ENCODE results near the gene CABLES1. TPM values are rescaled to one million over a fixed set of nuclear protein-coding genes. Genes with fewer than 3 reads are reported as not detected.
A peak's percentile ranks its signal among the peaks of the same experiment; 100 is the strongest.

Gene CABLES1
- total and polyA plus RNA-seq, 2 experiments from 2014 or later, result 1.3 to 8.9 TPM

DNA sequence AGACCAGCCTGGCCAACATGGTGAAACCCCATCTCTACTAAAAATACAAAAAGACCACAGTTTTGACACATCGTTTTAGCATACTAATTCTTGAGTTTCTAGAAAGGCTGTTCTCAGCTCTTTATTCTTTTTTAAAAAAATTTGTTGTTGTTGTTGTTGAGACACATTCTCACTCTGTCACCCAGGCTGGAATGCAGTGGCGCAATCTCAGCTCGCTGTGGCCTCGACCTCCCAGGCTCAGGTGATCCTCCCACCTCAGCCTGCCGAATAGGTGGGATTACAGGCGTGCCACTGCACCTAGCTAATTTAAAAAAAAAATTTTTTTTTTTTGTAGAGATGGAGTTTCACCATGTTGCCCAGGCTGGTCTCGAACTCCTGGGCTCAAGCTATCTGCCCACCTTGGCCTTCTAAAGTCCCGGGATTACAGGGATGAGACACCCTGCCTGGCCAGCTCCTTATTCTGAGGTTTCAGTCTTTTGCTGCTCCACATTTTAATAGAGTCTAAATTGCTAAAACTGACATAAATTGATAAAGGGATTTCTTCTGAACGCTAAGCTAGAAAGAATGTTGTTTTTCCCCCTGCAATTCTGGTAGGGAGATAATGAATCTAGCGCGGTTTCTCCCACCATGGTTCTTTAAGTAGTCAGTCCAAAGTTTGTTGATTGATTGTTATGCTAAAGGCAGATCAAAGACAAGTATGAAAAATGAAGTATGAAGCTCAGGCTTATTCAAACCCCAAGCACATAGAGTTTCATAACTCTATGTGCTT lies 32.6 kb upstream of the CABLES1 start:
- no peak overlapping the region for H3K4me3 ChIP-seq
- DNase-seq, result no peak
- H4K20me1 ChIP-seq (ENCODE audit: insufficient read depth), result no peaks in the 10 kb centered on the region
- peaks cover 18% of the 10 kb centered on the region for H3K4me1 ChIP-seq (ENCODE audit: insufficient read depth)
- H3K9ac ChIP-seq, result no peak overlapping the region
- 92 to 94% methylated on average over 11 of the region's 11 CpGs for WGBS, 2 experiments (ENCODE audit: low coverage in 1 of 2, low lambda C conversion rate in 2 of 2, missing lambda C conversion rate in 2 of 2)
- H3K27ac ChIP-seq, result no peak overlapping the region
- H3K79me2 ChIP-seq (ENCODE audit: insufficient read depth), result no peaks in the 10 kb centered on the region
- H3K36me3 ChIP-seq (ENCODE audit: low read depth), result no peaks in the 10 kb centered on the region
- no peaks in the 10 kb centered on the region for H3K9me3 ChIP-seq (ENCODE audit: low read depth)
- no peaks in the 10 kb centered on the region for H3K9me2 ChIP-seq (ENCODE audit: insufficient read depth)
- peaks cover 16% of the 10 kb centered on the region for H3F3A ChIP-seq (ENCODE audit: insufficient read depth)
- H3K4me2 ChIP-seq (ENCODE audit: unreplicated experiment), result no peak overlapping the region
- no peak for TF ChIP-seq EZH2 (IDR thresholded peaks at IDR 0.05; ENCODE audit: insufficient read depth, poor library complexity, severe bottlenecking)
- TF ChIP-seq EZH2phosphoT487 (IDR thresholded peaks at IDR 0.05; ENCODE audit: insufficient read depth, low read depth), result no peak
- H2AFZ ChIP-seq, result no peak overlapping the region
- H3K27me3 ChIP-seq (replicated peaks; ENCODE audit: insufficient read depth), result no peaks in the 10 kb centered on the region
- in situ Hi-C loops (cut with MboI), result no loop called here

DNA sequence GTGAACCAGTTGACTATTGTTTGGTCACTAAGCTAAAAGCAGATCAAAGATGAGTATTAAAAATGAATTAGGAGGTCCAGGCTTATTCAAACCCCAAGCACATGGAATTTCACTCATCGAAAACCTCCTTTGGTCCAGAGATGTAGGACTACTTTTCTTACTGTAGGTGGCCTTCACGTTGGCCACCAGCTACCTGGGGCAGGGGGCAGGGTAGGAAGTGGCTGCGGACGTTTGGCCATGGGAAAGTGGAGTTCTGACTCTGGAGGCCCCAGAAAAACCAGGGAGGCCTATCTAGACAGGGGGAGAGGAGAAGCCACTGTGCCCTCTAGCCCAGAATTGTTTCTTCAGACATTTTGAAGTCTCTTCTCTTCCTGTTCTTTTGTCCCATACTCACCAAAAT lies 31.8 kb upstream of the CABLES1 start:
- TF ChIP-seq EZH2 (IDR thresholded peaks at IDR 0.05; ENCODE audit: insufficient read depth, poor library complexity, severe bottlenecking) (no peak), EZH2phosphoT487 (IDR thresholded peaks at IDR 0.05; ENCODE audit: insufficient read depth, low read depth) (no peak)
- Histone ChIP-seq H3K27me3 (replicated peaks; ENCODE audit: insufficient read depth) (no peaks in the 10 kb centered on the region), H3F3A (ENCODE audit: insufficient read depth) (peaks cover 24% of the 10 kb centered on the region), H3K4me3 (no peak overlapping the region), H3K4me2 (ENCODE audit: unreplicated experiment) (no peak overlapping the region), H3K4me1 (ENCODE audit: insufficient read depth) (peaks cover 26% of the 10 kb centered on the region), H3K36me3 (ENCODE audit: low read depth) (no peaks in the 10 kb centered on the region), H4K20me1 (ENCODE audit: insufficient read depth) (no peaks in the 10 kb centered on the region), H3K27ac (no peak overlapping the region), H3K9me3 (ENCODE audit: low read depth) (no peaks in the 10 kb centered on the region), H2AFZ (no peak overlapping the region), H3K9ac (no peak overlapping the region), H3K79me2 (ENCODE audit: insufficient read depth) (no peaks in the 10 kb centered on the region), H3K9me2 (ENCODE audit: insufficient read depth) (no peaks in the 10 kb centered on the region)
- 84 to 91% methylated on average over 4 of the region's 4 CpGs for WGBS, 2 experiments (ENCODE audit: low coverage in 1 of 2, low lambda C conversion rate in 2 of 2, missing lambda C conversion rate in 2 of 2)
- no peak for DNase-seq
- in situ Hi-C loops (cut with MboI), result no loop called here

GRCh38 chr18:23105030-23105429 lies 30.3 kb upstream of the CABLES1 start:
- Histone ChIP-seq H3K4me1 (ENCODE audit: insufficient read depth) (peaks cover 29% of the 10 kb centered on the region), H3K27ac (no peak overlapping the region), H3K36me3 (ENCODE audit: low read depth) (no peaks in the 10 kb centered on the region), H3K4me3 (no peak overlapping the region), H3K4me2 (ENCODE audit: unreplicated experiment) (no peak overlapping the region), H3K9ac (no peak overlapping the region), H3F3A (ENCODE audit: insufficient read depth) (peaks cover 25% of the 10 kb centered on the region), H3K27me3 (replicated peaks; ENCODE audit: insufficient read depth) (no peaks in the 10 kb centered on the region), H3K79me2 (ENCODE audit: insufficient read depth) (no peaks in the 10 kb centered on the region), H3K9me2 (ENCODE audit: insufficient read depth) (no peaks in the 10 kb centered on the region), H4K20me1 (ENCODE audit: insufficient read depth) (no peaks in the 10 kb centered on the region), H3K9me3 (ENCODE audit: low read depth) (no peaks in the 10 kb centered on the region), H2AFZ (no peak overlapping the region)
- in situ Hi-C loops (cut with MboI), result no loop called here
- 96 to 98% methylated on average over 3 of the region's 3 CpGs for WGBS, 2 experiments (ENCODE audit: low coverage in 1 of 2, low lambda C conversion rate in 2 of 2, missing lambda C conversion rate in 2 of 2)
- DNase-seq, result no peak
- TF ChIP-seq EZH2 (IDR thresholded peaks at IDR 0.05; ENCODE audit: insufficient read depth, poor library complexity, severe bottlenecking), result no peak
- no peak for TF ChIP-seq EZH2phosphoT487 (IDR thresholded peaks at IDR 0.05; ENCODE audit: insufficient read depth, low read depth)

DNA sequence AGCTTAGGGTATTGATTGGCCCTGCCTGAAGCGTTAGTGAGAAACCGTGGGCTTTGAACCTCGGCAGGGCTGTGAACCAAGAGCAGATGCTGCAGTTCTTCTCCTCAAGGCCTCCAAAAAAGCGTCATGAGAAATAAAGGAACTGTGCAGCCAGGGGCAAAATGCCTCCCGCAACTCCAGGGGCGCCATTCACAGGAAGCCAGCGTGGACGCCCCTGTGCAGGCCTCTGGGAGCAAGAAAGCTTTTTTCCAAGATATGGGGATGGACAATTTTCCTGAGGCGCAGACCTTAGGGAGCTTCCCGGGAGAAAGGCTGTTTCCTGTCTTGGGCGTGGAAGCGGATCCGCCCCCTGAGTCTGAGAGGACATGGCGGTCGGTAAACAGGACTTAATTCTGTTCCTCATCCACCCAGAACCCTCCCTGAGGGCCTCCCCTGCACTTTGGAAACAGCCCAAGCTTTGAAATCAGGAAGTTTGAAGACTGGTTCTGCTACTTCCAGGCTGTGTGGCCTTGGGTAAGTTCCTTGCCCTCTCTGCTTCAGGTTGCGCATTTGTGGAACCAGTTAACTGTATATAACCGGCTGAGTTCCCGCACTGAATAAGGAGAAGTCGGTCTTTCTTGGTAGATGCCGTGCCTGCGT lies 29.6 kb upstream of the CABLES1 start:
- in situ Hi-C loops (cut with MboI), result no loop called here
- peaks cover 25% of the 10 kb centered on the region for H3F3A ChIP-seq (ENCODE audit: insufficient read depth)
- no peak for DNase-seq
- no peak overlapping the region for H3K4me2 ChIP-seq (ENCODE audit: unreplicated experiment)
- no peaks in the 10 kb centered on the region for H3K9me3 ChIP-seq (ENCODE audit: low read depth)
- no peaks in the 10 kb centered on the region for H3K27me3 ChIP-seq (replicated peaks; ENCODE audit: insufficient read depth)
- H3K9ac ChIP-seq, result 0 out of 2 replicates have a peak overlapping the region, but pooled peaks have one; percentile 5
- no peak overlapping the region for H3K4me3 ChIP-seq
- WGBS, 2 experiments (ENCODE audit: low coverage in 1 of 2, low lambda C conversion rate in 2 of 2, missing lambda C conversion rate in 2 of 2), result 98 to 99% methylated on average over 21 of the region's 21 CpGs
- peaks cover 29% of the 10 kb centered on the region for H3K4me1 ChIP-seq (ENCODE audit: insufficient read depth)
- peak overlapping the region; percentile 98 for H3K27ac ChIP-seq
- TF ChIP-seq EZH2phosphoT487 (IDR thresholded peaks at IDR 0.05; ENCODE audit: insufficient read depth, low read depth) (no peak), EZH2 (IDR thresholded peaks at IDR 0.05; ENCODE audit: insufficient read depth, poor library complexity, severe bottlenecking) (no peak)
- no peaks in the 10 kb centered on the region for H4K20me1 ChIP-seq (ENCODE audit: insufficient read depth)
- H3K9me2 ChIP-seq (ENCODE audit: insufficient read depth), result no peaks in the 10 kb centered on the region
- no peaks in the 10 kb centered on the region for H3K36me3 ChIP-seq (ENCODE audit: low read depth)
- no peak overlapping the region for H2AFZ ChIP-seq
- H3K79me2 ChIP-seq (ENCODE audit: insufficient read depth), result no peaks in the 10 kb centered on the region

All from GM23248 (cell line).